ENCODE measurements around the gene COA1. TPM values are rescaled to one million over a fixed set of nuclear protein-coding genes. Genes with fewer than 3 reads are reported as not detected.

The COA1 gene
- total RNA-seq, 1 experiment from 2014 or later, result 65.5 TPM

GRCh38 chr7:43760861-43761260 lies 31.5 kb upstream of the COA1 start:
- H3K4me1 ChIP-seq (ENCODE audit: control insufficient read depth, insufficient read depth, low read length), result peaks cover 48% of the 10 kb centered on the region
- no peak overlapping the region for H3K4me3 ChIP-seq (ENCODE audit: low read depth in 2 of 2, low read length in 2 of 2)
- H3K27ac ChIP-seq (ENCODE audit: low read length), result no peak overlapping the region
- H3K9me3 ChIP-seq (ENCODE audit: control insufficient read depth, insufficient read depth, low read depth, low read length), result no peaks in the 10 kb centered on the region
- TF ChIP-seq POLR2AphosphoS5 (IDR thresholded peaks at IDR 0.05; ENCODE audit: low read depth, low read length) (no peak), SIN3A (IDR thresholded peaks at IDR 0.05; ENCODE audit: borderline replicate concordance, insufficient read depth, low read depth, low read length) (no peak), REST (IDR thresholded peaks at IDR 0.05; ENCODE audit: insufficient read depth in 1 of 2, low read depth in 2 of 2, low read length in 1 of 2) (no peak), TCF7L2 (IDR thresholded peaks at IDR 0.05; ENCODE audit: low read depth, low read length) (no peak), CTCF (IDR thresholded peaks at IDR 0.05) (no peak)
- ATAC-seq (no peak), DNase-seq (ENCODE audit: low read depth, low spot score) (no peak)
- in situ Hi-C loops (cut with HindIII; ENCODE audit: low pct_unique_long_range_greater_than_20kb, low sequenced_read_pairs) (no loop called here), intact Hi-C loops (cut with micrococcal nuclease; ENCODE audit: unreplicated experiment) (no loop called here)
- no peaks in the 10 kb centered on the region for H3K36me3 ChIP-seq (ENCODE audit: control insufficient read depth, insufficient read depth, low read length)
- BruUV-seq (replicated peaks), result no TSS peak
- no peaks in the 10 kb centered on the region for H3K27me3 ChIP-seq (ENCODE audit: control insufficient read depth, insufficient read depth, low read length)
- CTCF ChIA-PET, result interaction anchor here (0.6 to 1.3 kb wide), 3 partner anchors 8 to 178 kb away, joined by 3 to 14 read pairs (median 3); partner anchors contain the start of gene STK17A
- POLR2A ChIA-PET, result no interaction called here

- peak overlapping the region; percentile 75 to 83 for H3K4me3 ChIP-seq (ENCODE audit: low read depth in 2 of 2, low read length in 2 of 2)
- in situ Hi-C loops (cut with HindIII; ENCODE audit: low pct_unique_long_range_greater_than_20kb, low sequenced_read_pairs) (no loop called here), intact Hi-C loops (cut with micrococcal nuclease; ENCODE audit: unreplicated experiment) (no loop called here)
- no TSS peak for BruUV-seq (replicated peaks)
- CTCF ChIA-PET, result interaction anchor here (0.6 to 1.3 kb wide), 2 partner anchors 38 to 176 kb away, joined by 3 read pairs; partner anchors contain the start of gene STK17A
- no peaks in the 10 kb centered on the region for H3K27me3 ChIP-seq (ENCODE audit: control insufficient read depth, insufficient read depth, low read length)
- no peak for TF ChIP-seq POLR2AphosphoS5 (IDR thresholded peaks at IDR 0.05; ENCODE audit: low read depth, low read length)
- no peak for TF ChIP-seq CTCF (IDR thresholded peaks at IDR 0.05)
- TF ChIP-seq TCF7L2 (IDR thresholded peaks at IDR 0.05; ENCODE audit: low read depth, low read length), result no peak
- peak overlapping the region; percentile 85 for H3K27ac ChIP-seq (ENCODE audit: low read length)
- DNase-seq (ENCODE audit: low read depth, low spot score), result no peak
- H3K36me3 ChIP-seq (ENCODE audit: control insufficient read depth, insufficient read depth, low read length), result no peaks in the 10 kb centered on the region
- ATAC-seq, result peak; percentile 90
- peaks cover 32% of the 10 kb centered on the region for H3K4me1 ChIP-seq (ENCODE audit: control insufficient read depth, insufficient read depth, low read length)
- POLR2A ChIA-PET, result interaction anchor here (0.6 to 1.0 kb wide), 2 partner anchors 32 to 177 kb away, joined by 4 to 7 read pairs; no protein-coding TSS in a partner anchor
- H3K9me3 ChIP-seq (ENCODE audit: control insufficient read depth, insufficient read depth, low read depth, low read length), result no peaks in the 10 kb centered on the region
Measured at GRCh38 chr7:43758822-43759683, 29.7 kb upstream of the COA1 start.
